Muscle layer of duodenum (tissue), 2 donors: ENCODE measurements around the gene USP17L27.
"Not testable (repeated sequence)": the region's sequence is repeated elsewhere in the genome, so short reads cannot be mapped to it uniquely, and the experiment has no call there.

Source experiments
- H3K27ac ChIP-seq: one replicate; pipeline ENCODE4 v1.7.0; 2013; ENCODE audit warnings: mild to moderate bottlenecking, low read length
- H3K27me3 ChIP-seq: one replicate; pipeline ENCODE4 v1.7.0; 2013; ENCODE audit warnings: low read depth, mild to moderate bottlenecking, control low read depth, low read length
- H3K36me3 ChIP-seq, 2 donors: one replicate each; pipeline ENCODE4 v1.7.0; 2013; ENCODE audit warnings: low read length in 2 of 2, control low read depth in 1 of 2, mild to moderate bottlenecking in 1 of 2; ENCODE audit not compliant: insufficient read depth in 2 of 2, control insufficient read depth in 1 of 2
- H3K4me1 ChIP-seq, 2 donors: one replicate each; pipeline ENCODE4 v1.7.0; 2013; ENCODE audit warnings: low read length in 2 of 2, mild to moderate bottlenecking in 2 of 2, control low read depth in 1 of 2, moderate library complexity in 1 of 2; ENCODE audit not compliant: insufficient read depth in 2 of 2, control insufficient read depth in 1 of 2
- H3K4me3 ChIP-seq, 2 donors: one replicate each; pipeline ENCODE4 v1.7.0; 2013; ENCODE audit warnings: low read length in 2 of 2, low read depth in 1 of 2, mild to moderate bottlenecking in 1 of 2
- H3K9me3 ChIP-seq, 2 donors: one replicate each; pipeline ENCODE4 v1.7.0; 2013; ENCODE audit warnings: low read length in 2 of 2, control low read depth in 1 of 2, mild to moderate bottlenecking in 1 of 2; ENCODE audit not compliant: control insufficient read depth in 1 of 2
- donor health status: healthy.

The USP17L27 gene

DNA sequence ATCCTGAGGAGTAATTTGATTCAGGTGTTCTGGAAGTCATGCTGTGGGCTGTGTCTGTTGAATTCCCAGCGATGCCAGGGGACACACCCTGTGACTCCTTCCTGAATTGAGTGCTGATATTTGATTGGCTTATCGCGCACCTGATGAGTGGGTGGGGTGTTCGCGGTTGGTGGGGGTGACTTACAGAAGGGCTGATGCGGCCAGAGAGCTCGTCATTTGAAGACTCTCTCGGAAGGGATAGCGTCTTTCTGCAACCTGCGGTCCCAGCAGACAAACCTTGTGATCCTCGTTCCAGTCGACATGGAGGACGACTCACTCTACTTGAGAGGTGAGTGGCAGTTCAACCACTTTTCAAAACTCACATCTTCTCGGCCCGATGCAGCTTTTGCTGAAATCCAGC is at the start of gene USP17L27:
USP17L27 (plus strand) TSS at position 301 of the 400 bp plus-strand sequence; CDS start at position 301, 0 bp downstream.
- H3K27me3 ChIP-seq, H3K36me3 ChIP-seq, H3K4me3 ChIP-seq, H3K4me1 ChIP-seq, H3K27ac ChIP-seq, H3K9me3 ChIP-seq: not testable (repeated sequence)

DNA sequence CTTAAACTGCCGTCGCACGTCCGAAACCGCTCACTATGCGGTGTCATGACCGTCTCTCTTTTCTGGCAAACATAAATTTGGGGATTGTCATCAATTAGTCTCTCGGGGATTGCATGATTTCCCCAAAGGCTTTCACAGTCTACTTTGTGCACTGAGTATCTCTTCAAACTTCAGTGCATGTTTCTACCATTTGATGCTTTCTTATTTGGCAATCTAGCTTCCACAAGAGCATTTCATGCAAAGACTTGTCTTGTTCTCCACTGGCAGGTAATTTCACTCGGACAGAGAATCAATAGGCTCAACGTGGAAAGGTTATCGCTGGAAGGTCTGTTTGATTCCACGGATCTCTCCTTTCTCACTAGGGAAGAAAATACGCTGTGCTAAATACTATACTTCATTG is 19.8 kb upstream of the USP17L27 start:
- not testable (repeated sequence) for H3K27me3 ChIP-seq, H3K27ac ChIP-seq, H3K9me3 ChIP-seq, H3K4me1 ChIP-seq, H3K36me3 ChIP-seq, H3K4me3 ChIP-seq

- not testable (repeated sequence) for H3K27me3 ChIP-seq, H3K27ac ChIP-seq, H3K4me3 ChIP-seq, H3K36me3 ChIP-seq, H3K4me1 ChIP-seq, H3K9me3 ChIP-seq
Measured at GRCh38 chr4:9324865-9325264, 19.1 kb upstream of the USP17L27 start, which contains the start of gene USP17L24. Gene USP17L24 (plus strand): TSS chr4:9325165. CDS start chr4:9325165, 0 bp downstream.

DNA sequence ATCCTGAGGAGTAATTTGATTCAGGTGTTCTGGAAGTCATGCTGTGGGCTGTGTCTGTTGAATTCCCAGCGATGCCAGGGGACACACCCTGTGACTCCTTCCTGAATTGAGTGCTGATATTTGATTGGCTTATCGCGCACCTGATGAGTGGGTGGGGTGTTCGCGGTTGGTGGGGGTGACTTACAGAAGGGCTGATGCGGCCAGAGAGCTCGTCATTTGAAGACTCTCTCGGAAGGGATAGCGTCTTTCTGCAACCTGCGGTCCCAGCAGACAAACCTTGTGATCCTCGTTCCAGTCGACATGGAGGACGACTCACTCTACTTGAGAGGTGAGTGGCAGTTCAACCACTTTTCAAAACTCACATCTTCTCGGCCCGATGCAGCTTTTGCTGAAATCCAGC is 14.3 kb upstream of the USP17L27 start, which contains the start of gene USP17L25:
USP17L25 (plus strand) TSS at position 301 of the 400 bp plus-strand sequence; CDS start at position 301, 0 bp downstream.
- H3K4me3 ChIP-seq, H3K36me3 ChIP-seq, H3K27ac ChIP-seq, H3K9me3 ChIP-seq, H3K4me1 ChIP-seq, H3K27me3 ChIP-seq: not testable (repeated sequence)

- not testable (repeated sequence) for H3K9me3 ChIP-seq, H3K27me3 ChIP-seq, H3K4me3 ChIP-seq, H3K36me3 ChIP-seq, H3K4me1 ChIP-seq, H3K27ac ChIP-seq
Measured at GRCh38 chr4:9334358-9334757, 9.6 kb upstream of the USP17L27 start, which contains the start of gene USP17L26. Gene USP17L26 (plus strand): TSS chr4:9334658. CDS start chr4:9334658, 0 bp downstream.

GRCh38 chr4:9339103-9339502 is 4.8 kb upstream of the USP17L27 start, which contains the start of gene USP17L5:
Gene USP17L5 (plus strand): TSS chr4:9339403. CDS start chr4:9339403, 0 bp downstream.
- not testable (repeated sequence) for H3K27ac ChIP-seq, H3K4me3 ChIP-seq, H3K4me1 ChIP-seq, H3K9me3 ChIP-seq, H3K36me3 ChIP-seq, H3K27me3 ChIP-seq

DNA sequence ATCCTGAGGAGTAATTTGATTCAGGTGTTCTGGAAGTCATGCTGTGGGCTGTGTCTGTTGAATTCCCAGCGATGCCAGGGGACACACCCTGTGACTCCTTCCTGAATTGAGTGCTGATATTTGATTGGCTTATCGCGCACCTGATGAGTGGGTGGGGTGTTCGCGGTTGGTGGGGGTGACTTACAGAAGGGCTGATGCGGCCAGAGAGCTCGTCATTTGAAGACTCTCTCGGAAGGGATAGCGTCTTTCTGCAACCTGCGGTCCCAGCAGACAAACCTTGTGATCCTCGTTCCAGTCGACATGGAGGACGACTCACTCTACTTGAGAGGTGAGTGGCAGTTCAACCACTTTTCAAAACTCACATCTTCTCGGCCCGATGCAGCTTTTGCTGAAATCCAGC is 4.6 kb downstream of the USP17L27 start, which contains the start of gene USP17L28:
USP17L28 (plus strand) TSS at position 301 of the 400 bp plus-strand sequence; CDS start at position 301, 0 bp downstream.
- H3K27me3 ChIP-seq, H3K9me3 ChIP-seq, H3K36me3 ChIP-seq, H3K27ac ChIP-seq, H3K4me1 ChIP-seq, H3K4me3 ChIP-seq: not testable (repeated sequence)

GRCh38 chr4:9350866-9351265 is 6.9 kb downstream of the USP17L27 start:
- not testable (repeated sequence) for H3K4me3 ChIP-seq, H3K27ac ChIP-seq, H3K36me3 ChIP-seq, H3K9me3 ChIP-seq, H3K27me3 ChIP-seq, H3K4me1 ChIP-seq

DNA sequence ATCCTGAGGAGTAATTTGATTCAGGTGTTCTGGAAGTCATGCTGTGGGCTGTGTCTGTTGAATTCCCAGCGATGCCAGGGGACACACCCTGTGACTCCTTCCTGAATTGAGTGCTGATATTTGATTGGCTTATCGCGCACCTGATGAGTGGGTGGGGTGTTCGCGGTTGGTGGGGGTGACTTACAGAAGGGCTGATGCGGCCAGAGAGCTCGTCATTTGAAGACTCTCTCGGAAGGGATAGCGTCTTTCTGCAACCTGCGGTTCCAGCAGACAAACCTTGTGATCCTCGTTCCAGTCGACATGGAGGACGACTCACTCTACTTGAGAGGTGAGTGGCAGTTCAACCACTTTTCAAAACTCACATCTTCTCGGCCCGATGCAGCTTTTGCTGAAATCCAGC is 9.4 kb downstream of the USP17L27 start, which contains the start of gene USP17L29:
USP17L29 (plus strand) TSS at position 301 of the 400 bp plus-strand sequence; CDS start at position 301, 0 bp downstream.
- not testable (repeated sequence) for H3K27me3 ChIP-seq, H3K27ac ChIP-seq, H3K4me1 ChIP-seq, H3K4me3 ChIP-seq, H3K9me3 ChIP-seq, H3K36me3 ChIP-seq

GRCh38 chr4:9362829-9363228 is 18.9 kb downstream of the USP17L27 start, which contains the start of gene USP17L30:
Gene USP17L30 (plus strand): TSS chr4:9363129. CDS start chr4:9363129, 0 bp downstream.
- H3K27me3 ChIP-seq, H3K4me3 ChIP-seq, H3K27ac ChIP-seq, H3K4me1 ChIP-seq, H3K36me3 ChIP-seq, H3K9me3 ChIP-seq: not testable (repeated sequence)

- not testable (repeated sequence) for H3K4me1 ChIP-seq, H3K9me3 ChIP-seq, H3K27me3 ChIP-seq, H3K27ac ChIP-seq, H3K36me3 ChIP-seq, H3K4me3 ChIP-seq
Measured at GRCh38 chr4:9379881-9380280, 35.9 kb downstream of the USP17L27 start.

GRCh38 chr4:9381012-9381534 is 37.1 kb downstream of the USP17L27 start:
- H3K27me3 ChIP-seq, H3K27ac ChIP-seq, H3K4me1 ChIP-seq, H3K36me3 ChIP-seq, H3K9me3 ChIP-seq: not testable (repeated sequence)
- H3K4me3 ChIP-seq, result peak overlapping the region in 1 of 2 donors; percentile 58
